T47D (cell line): ENCODE measurements around the gene KLHL5.

Experiments used
- DNase-seq, 2 experiments: peaks; one replicate each; pipeline versions ENCODE4 v3.0.0 to v3.0.0-alpha.2; 2011 to 2012; ENCODE audit warnings: low read depth in 1 of 2, low spot score in 1 of 2
- JUND ChIP-seq: IDR thresholded peaks from 2 replicates; pipeline ENCODE4 v1.6.1; 2012; ENCODE audit warnings: low read depth
- in situ Hi-C: cut with HindIII; loops from 2 replicates; pipeline ENCODE4 v1.10.0; 2016; ENCODE audit warnings: low sequenced_read_pairs, low pct_unique_long_range_greater_than_20kb

The KLHL5 gene

DNA sequence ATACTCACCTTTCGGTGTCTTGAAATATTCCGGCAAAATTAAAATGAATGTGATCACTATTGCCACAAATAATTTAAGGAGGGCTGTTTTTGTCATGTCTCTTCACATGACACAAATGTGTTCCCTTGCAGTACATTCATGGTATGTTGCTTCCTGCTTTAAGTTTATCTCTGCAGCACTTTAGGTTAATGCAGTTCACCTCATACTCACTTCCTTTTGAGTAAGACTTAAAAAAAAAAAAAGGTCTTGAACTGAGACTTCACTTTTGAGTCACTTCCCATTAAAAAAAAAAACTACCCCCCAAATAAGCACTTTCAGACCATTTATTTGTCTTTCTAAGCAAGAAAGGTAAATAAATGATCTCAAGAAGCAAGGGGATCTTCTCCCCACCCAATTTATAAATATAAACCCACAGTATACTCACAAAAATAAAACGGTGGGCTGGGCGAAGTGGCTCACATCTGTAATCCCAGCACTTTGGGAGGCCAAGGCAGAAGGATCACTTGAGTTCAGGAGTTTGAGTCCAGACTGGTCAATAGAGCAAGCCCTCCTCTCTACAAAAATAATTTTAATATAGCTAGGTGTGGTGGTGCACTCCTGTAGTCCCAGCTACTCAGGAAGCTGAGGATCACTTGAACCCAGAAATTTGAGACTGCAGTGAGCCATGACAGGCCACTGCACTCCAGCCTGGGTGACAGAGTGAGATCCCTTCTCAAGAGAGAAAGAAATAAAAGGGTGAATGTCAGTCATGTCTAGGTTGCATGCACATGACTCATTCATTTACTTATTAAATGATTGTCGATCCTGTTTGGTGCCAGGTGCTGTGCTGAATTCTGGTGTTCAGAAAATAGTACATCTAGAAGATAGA, 29.6 kb upstream of the KLHL5 start, which contains the start of gene TMEM156:
Gene TMEM156, minus strand, starts transcription at position 192 of the 868 bp plus-strand sequence. Its CDS starts 96 bp downstream, at position 96.
- no peak for DNase-seq
- no peak for TF ChIP-seq JUND
- in situ Hi-C loops, result no loop called here

DNA sequence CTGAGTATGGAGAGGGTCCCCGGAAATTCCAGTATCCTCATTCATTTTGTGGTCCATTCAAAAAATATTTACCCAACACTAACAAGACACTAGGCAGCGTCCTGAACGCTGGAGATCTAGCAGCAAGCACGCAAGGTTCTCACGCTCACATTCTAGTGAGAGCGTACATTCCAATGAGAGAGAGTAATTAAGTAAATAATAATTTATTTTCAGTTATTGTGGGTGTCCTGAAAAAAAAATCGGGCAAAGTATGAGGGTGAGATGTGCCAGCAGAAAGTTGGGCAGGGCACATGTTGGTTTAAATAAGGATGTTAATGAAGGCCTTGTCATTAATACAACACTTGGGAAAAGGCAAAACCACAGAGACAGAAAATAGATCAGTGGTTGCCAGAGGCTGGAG, 25.9 kb upstream of the KLHL5 start:
- in situ Hi-C loops, result no loop called here
- no peak for TF ChIP-seq JUND
- DNase-seq, result peak in 1 of 2 experiments; percentile 59

GRCh38 chr4:39037491-39037825, 24.6 kb upstream of the KLHL5 start:
- no peak for TF ChIP-seq JUND
- no peak for DNase-seq
- in situ Hi-C loops, result no loop called here

- peak in 1 of 2 experiments; percentile 11 for DNase-seq
- no peak for TF ChIP-seq JUND
- in situ Hi-C loops, result no loop called here
These were observed 24.1 kb upstream of the KLHL5 start for GRCh38 chr4:39037941-39038340.

- in situ Hi-C loops, result no loop called here
- no peak for DNase-seq
- TF ChIP-seq JUND, result no peak
These were observed 22.9 kb upstream of the KLHL5 start for GRCh38 chr4:39039108-39039507.

DNA sequence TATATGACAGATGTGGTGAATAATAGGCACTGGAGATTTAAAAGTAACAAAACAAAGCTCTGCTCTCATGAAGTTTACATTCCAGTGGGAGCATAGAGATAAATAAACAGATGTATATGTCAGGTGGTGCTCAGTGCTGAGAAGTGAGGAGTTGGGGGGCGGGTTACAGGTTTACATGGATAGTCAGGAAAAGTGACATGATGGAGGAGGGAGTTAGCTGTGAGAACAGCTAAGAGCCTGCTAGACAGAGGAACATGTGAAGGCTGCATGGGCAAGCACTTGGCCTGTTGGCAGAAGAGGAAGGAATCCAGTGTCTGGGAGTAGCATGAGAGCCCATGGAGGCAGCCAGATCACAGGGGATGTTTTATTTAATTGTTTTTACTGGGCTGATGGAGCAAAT, 19.7 kb upstream of the KLHL5 start:
- in situ Hi-C loops, result no loop called here
- TF ChIP-seq JUND, result no peak
- DNase-seq, result no peak

DNA sequence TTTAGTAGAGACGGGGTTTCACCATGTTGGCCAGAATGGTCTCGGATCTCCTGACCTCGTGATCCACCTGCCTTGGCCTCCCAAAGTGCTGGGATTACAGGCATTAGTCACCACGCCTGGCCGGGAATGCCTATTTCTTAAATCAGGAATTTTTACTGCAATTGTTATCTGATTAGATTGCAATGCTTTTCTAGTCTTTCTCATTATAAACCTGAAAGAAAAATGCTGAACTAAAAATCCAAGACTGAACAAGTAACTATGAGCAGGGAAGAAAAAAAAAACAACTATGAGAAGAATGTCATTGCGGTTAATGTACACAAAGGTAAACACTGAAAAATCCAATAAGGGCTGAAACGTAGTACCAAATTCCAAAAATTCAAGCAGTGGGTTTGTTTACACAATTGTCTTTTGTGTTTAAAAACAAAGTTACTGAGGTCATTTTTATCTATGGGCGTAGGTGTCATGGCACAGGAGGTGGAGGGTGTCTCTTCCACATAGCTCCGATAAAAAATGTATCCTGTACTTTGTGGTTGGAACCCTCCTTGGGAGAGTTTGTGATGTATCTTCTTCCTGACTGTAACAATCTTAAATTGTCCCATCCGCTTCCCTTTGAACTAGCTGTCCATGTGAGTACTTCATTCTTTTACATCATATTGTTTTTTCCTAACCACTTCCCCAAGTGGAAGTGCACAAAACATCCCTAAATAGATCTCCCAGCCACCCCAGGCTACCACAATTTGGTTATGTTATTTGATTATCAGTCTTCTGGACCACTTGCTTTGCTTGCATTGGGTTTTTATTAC, 18.8 kb upstream of the KLHL5 start:
- in situ Hi-C loops, result no loop called here
- TF ChIP-seq JUND, result no peak
- DNase-seq, result peak in 1 of 2 experiments; percentile 11

DNA sequence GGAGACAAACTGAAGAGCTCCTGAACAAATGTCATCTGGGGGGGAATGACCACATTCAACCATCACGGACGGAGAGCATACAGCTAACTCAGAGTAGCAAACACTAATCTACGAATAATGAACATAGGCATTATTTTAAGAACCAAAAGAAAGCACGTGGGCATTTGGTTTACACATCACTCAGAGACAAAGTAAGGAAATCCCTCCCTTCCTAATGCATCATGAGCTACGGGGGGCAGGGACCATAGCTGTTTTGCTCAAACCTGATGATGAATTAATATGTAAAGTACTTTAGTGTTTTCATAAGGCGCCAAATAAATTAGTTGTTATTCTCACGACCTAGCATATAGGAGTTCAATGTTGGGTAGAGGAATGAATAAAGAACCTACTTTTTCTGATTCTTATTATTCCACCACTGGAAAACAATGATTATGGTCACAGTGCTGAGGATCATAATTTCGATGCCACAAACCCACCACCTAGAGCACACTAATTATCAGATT, 18.1 kb upstream of the KLHL5 start:
- no peak for DNase-seq
- in situ Hi-C loops, result no loop called here
- no peak for TF ChIP-seq JUND

DNA sequence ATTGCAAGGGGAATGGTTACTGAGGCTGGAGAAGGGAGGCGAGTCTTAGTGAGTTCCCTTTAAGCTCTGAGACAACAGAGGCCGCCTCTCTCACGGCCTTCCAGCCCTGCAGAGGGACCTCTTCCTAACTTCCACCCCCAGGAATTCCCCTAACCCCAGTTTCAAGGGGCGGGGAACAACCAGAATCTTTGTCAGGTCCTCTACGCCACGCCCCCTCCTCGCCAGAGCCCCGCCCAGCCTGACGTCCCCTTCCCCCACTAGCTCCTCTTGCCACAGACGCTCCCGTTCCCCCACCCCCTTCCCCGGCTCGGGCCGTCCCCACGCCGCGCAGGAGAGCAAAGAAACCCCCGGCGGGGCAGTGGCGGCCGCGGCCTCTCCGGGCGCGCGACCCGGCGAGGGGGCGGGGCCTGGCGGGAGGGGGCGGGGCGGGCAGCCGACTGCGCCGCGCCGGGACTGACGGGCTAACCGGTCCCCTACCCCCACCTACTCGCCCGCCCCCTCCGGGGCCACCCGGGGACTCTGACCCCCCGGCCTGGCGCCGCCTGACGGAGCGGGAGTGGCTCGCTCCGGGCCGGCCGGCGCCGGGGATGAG, 17.6 kb upstream of the KLHL5 start:
- in situ Hi-C loops, result no loop called here
- TF ChIP-seq JUND, result no peak
- DNase-seq, result peak; percentile 45 to 87

DNA sequence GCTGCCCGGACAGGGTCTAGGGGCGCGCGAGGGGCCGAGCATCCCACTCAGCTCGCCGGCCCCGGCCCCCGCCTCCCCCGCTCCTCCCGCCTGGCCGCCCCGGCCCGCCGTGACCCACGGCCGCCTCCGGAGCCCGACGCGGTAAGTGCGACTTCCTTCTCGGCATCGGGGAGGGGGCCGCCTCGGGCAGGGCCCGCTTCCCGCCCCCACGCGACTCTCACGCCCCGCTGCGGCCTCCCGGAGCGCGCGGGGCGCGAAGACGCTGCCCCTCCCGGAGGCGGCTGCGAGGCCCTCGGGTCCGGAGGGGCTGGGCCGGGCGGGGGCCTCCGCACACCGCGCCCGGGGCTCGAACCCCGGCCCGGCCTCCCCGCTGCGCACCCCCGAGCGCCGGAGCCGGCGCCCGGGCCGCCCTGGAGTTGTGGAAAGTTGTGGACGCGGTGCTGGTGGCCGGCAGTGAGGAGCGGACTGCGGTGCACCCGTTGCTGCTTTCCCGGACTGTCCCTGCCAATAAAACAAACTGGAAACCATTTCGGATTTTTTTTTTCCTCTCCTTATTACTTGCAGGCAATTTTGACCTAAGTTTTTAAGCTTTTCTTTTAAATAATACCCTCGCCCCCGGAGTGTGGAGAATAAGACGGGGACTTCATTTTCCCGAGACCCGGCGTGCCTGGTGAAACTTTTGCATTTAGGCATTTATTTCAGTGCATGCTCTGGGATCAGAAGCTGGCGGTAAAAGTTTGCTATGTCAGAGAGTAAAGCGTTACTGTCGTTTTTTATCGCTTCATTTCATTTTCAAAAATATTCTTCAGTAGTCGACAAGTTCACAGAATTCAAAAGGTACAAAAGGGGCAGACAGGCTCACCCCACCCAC, 16.8 kb upstream of the KLHL5 start:
- in situ Hi-C loops, result no loop called here
- no peak for TF ChIP-seq JUND
- peak in 1 of 2 experiments; percentile 34 for DNase-seq

DNA sequence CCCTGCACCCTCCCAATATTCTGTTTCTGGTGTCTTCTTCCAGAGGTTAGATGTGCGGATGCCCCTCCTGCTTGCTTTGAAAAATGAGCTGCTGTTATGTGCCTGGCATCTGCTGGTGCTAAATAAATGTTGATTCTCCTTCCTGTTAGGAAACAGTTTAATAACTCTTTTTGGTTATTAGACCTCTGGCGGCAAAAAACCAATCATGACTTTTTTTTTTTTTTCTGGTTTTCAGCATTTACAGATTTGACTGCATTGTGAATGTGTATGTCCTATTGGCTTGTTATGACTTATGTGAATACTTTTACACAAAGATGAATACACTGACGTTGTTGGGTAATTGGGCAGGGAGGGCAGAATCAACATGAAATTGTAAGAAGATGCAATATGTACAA, 16.2 kb upstream of the KLHL5 start:
- in situ Hi-C loops, result no loop called here
- no peak for TF ChIP-seq JUND
- no peak for DNase-seq

- in situ Hi-C loops, result no loop called here
- no peak for DNase-seq
- TF ChIP-seq JUND, result no peak
These were observed 15.8 kb upstream of the KLHL5 start for GRCh38 chr4:39046249-39046648.
